ENCODE results near the gene SH3RF2.

GRCh38 chr5:145967296-145967695, 30.9 kb downstream of the SH3RF2 start:
- TF ChIP-seq GATA2 (IDR thresholded peaks at IDR 0.05; ENCODE audit: low read depth, low read length) (no peak), GATA3 (IDR thresholded peaks at IDR 0.05; ENCODE audit: low read depth, low read length) (no peak)
